H9 (cell line): ENCODE results near the gene ZNF526. TPM values are rescaled to one million over a fixed set of nuclear protein-coding genes. Genes with fewer than 3 reads are reported as not detected.

Experiments
- DNase-seq: peaks from one replicate; pipeline ENCODE4 v3.0.0-alpha.2; 2017
- H2AFZ ChIP-seq: one replicate; pipeline ENCODE4 v1.6.1; 2013; ENCODE audit warnings: mild to moderate bottlenecking, low read length, control low read depth, moderate library complexity
- H2AK5ac ChIP-seq: 2 replicates; pipeline ENCODE4 v1.6.1; 2013; ENCODE audit warnings: low read length, control low read depth, mixed read lengths; ENCODE audit not compliant: insufficient read length
- H2BK120ac ChIP-seq: one replicate; pipeline ENCODE4 v1.6.1; 2013; ENCODE audit warnings: low read depth, mild to moderate bottlenecking, low read length, control low read depth, inconsistent platforms; ENCODE audit not compliant: poor library complexity, severe bottlenecking
- H2BK12ac ChIP-seq: 2 replicates; pipeline ENCODE4 v1.6.1; 2013; ENCODE audit warnings: low read length, control low read depth, mixed read lengths, low read depth; ENCODE audit not compliant: insufficient read length
- H2BK15ac ChIP-seq: 2 replicates; pipeline ENCODE4 v1.6.1; 2013; ENCODE audit warnings: low read depth, low read length, control low read depth
- H2BK20ac ChIP-seq: one replicate; pipeline ENCODE4 v1.6.1; 2013; ENCODE audit warnings: low read depth, mild to moderate bottlenecking, low read length, control low read depth, inconsistent platforms; ENCODE audit not compliant: poor library complexity, severe bottlenecking
- H2BK5ac ChIP-seq: 2 replicates; pipeline ENCODE4 v1.6.1; 2013; ENCODE audit warnings: low read length, control low read depth, mixed read lengths; ENCODE audit not compliant: insufficient read length
- H3K14ac ChIP-seq: 2 replicates; pipeline ENCODE4 v1.6.1; 2013; ENCODE audit warnings: low read length, control low read depth; ENCODE audit not compliant: insufficient read depth
- H3K18ac ChIP-seq: 2 replicates; pipeline ENCODE4 v1.6.1; 2013; ENCODE audit warnings: low read depth, mild to moderate bottlenecking, mixed read lengths, low read length, control low read depth; ENCODE audit not compliant: insufficient read length
- H3K23ac ChIP-seq: 2 replicates; pipeline ENCODE4 v1.6.1; 2013; ENCODE audit warnings: low read length, control low read depth, mixed read lengths, low read depth; ENCODE audit not compliant: insufficient read length
- H3K23me2 ChIP-seq: 2 replicates; pipeline ENCODE4 v1.6.1; 2013; ENCODE audit warnings: low read depth, mild to moderate bottlenecking, mixed read lengths, low read length, control low read depth; ENCODE audit not compliant: insufficient read length, poor library complexity, severe bottlenecking
- H3K27ac ChIP-seq: 2 replicates; pipeline ENCODE4 v1.5.1; 2013; ENCODE audit warnings: low read length, control low read depth, mixed read lengths, low read depth; ENCODE audit not compliant: insufficient read length
- H3K27me3 ChIP-seq: 2 replicates; pipeline ENCODE4 v1.6.1; 2013; ENCODE audit warnings: low read length, control low read depth, inconsistent platforms; ENCODE audit not compliant: insufficient read depth
- H3K4ac ChIP-seq: 2 replicates; pipeline ENCODE4 v1.6.1; 2013; ENCODE audit warnings: low read depth, mild to moderate bottlenecking, control low read depth, inconsistent platforms, low read length, moderate library complexity
- H3K4me1 ChIP-seq: 2 replicates; pipeline ENCODE4 v1.6.1; 2013; ENCODE audit warnings: low read length, control low read depth, inconsistent platforms; ENCODE audit not compliant: insufficient read depth
- H3K4me2 ChIP-seq: 2 replicates; pipeline ENCODE4 v1.6.1; 2013; ENCODE audit warnings: low read length, control low read depth, mixed read lengths; ENCODE audit not compliant: insufficient read length, insufficient read depth
- H3K56ac ChIP-seq: 2 replicates; pipeline ENCODE4 v1.6.1; 2013; ENCODE audit warnings: low read depth, mild to moderate bottlenecking, mixed read lengths, low read length, control low read depth; ENCODE audit not compliant: insufficient read length
- H3K79me1 ChIP-seq: 2 replicates; pipeline ENCODE4 v1.6.1; 2013; ENCODE audit warnings: low read depth, mild to moderate bottlenecking, moderate library complexity, low read length, control low read depth, inconsistent platforms; ENCODE audit not compliant: insufficient read depth, poor library complexity, severe bottlenecking
- H3K79me2 ChIP-seq: 2 replicates; pipeline ENCODE4 v1.6.1; 2013; ENCODE audit warnings: low read length, control low read depth, inconsistent platforms; ENCODE audit not compliant: insufficient read depth
- H3K9ac ChIP-seq: 2 replicates; pipeline ENCODE4 v1.6.1; 2013; ENCODE audit warnings: low read length, control low read depth, mixed read lengths; ENCODE audit not compliant: insufficient read length; ENCODE audit errors: extremely low read depth
- H3K9me3 ChIP-seq: one replicate; pipeline ENCODE4 v1.6.1; 2013; ENCODE audit warnings: low read depth, low read length, inconsistent platforms; ENCODE audit not compliant: control insufficient read depth
- H3T11ph ChIP-seq: one replicate; pipeline ENCODE4 v1.6.1; 2013; ENCODE audit warnings: mild to moderate bottlenecking, low read length, control low read depth, inconsistent platforms
- H4K20me1 ChIP-seq: one replicate; pipeline ENCODE4 v1.6.1; 2013; ENCODE audit not compliant: control insufficient read depth, insufficient read length, insufficient read depth
- H4K5ac ChIP-seq: 2 replicates; pipeline ENCODE4 v1.6.1; 2013; ENCODE audit warnings: low read depth, mild to moderate bottlenecking, mixed read lengths, low read length, control low read depth; ENCODE audit not compliant: insufficient read length
- H4K8ac ChIP-seq: replicated peaks from 2 replicates; pipeline ENCODE4 v1.6.1; 2013; ENCODE audit warnings: low read length, control low read depth, mixed read lengths, low read depth; ENCODE audit not compliant: insufficient read length
- H4K91ac ChIP-seq: 2 replicates; pipeline ENCODE4 v1.6.1; 2013; ENCODE audit warnings: low read depth, mild to moderate bottlenecking, moderate library complexity, mixed read lengths, low read length, control low read depth; ENCODE audit not compliant: insufficient read length
- H3K27ac Mint-ChIP-seq, 3 experiments: 2 replicates in 2 of 3; 3 replicates in 1 of 3; pipeline ENCODE4 v1.8.0; 2020 to 2021; ENCODE audit warnings: mixed read lengths in 3 of 3, mild to moderate bottlenecking in 1 of 3, moderate library complexity in 1 of 3
- H3K27me3 Mint-ChIP-seq: 2 replicates; pipeline ENCODE4 v1.8.0; 2021; ENCODE audit warnings: low read depth, mild to moderate bottlenecking, moderate library complexity, mixed read lengths
- H3K36me3 Mint-ChIP-seq, 3 experiments: 2 replicates in 2 of 3; 3 replicates in 1 of 3; pipeline ENCODE4 v1.8.0; 2020 to 2021; ENCODE audit warnings: low read depth in 3 of 3, mixed read lengths in 3 of 3; ENCODE audit not compliant: insufficient read depth in 1 of 3
- H3K4me1 Mint-ChIP-seq, 2 experiments: 2 replicates each; pipeline ENCODE4 v1.8.0; 2020; ENCODE audit warnings: mixed read lengths in 2 of 2
- H3K4me3 Mint-ChIP-seq, 2 experiments: 2 replicates in 1 of 2; 3 replicates in 1 of 2; pipeline ENCODE4 v1.8.0; 2020 to 2021; ENCODE audit warnings: mild to moderate bottlenecking in 2 of 2, mixed read lengths in 2 of 2, moderate library complexity in 1 of 2
- H3K9me3 Mint-ChIP-seq, 2 experiments: 2 replicates in 1 of 2; 3 replicates in 1 of 2; pipeline ENCODE4 v1.8.0; 2020; ENCODE audit warnings: mild to moderate bottlenecking in 2 of 2, mixed read lengths in 2 of 2, moderate library complexity in 1 of 2
- CTCF ChIP-seq: fragments of 200-600 bp; sonication (generic); conservative IDR thresholded peaks from 3 replicates; pipeline ENCODE4 v1.8.0; 2021; ENCODE audit warnings: antibody characterized with exemption, mild to moderate bottlenecking
- WGBS: extraction: QIAGEN DNeasy Blood & Tissue Kit; methylation state at CpG from one replicate; pipeline ENCODE4 v1.1.7; 2013; ENCODE audit warnings: missing lambda C conversion rate, low lambda C conversion rate, mixed read lengths; ENCODE audit not compliant: insufficient read length; ENCODE audit errors: extremely low coverage; 5-methylcytosine and 5-hydroxymethylcytosine counted together
- total RNA-seq: library from RNA; stranded (reverse); gene quantifications from 2 replicates; pipeline ENCODE4 v1.2.1, GENCODE V29; 2021

ZNF526 gene
- total RNA-seq, 1 experiment from 2014 or later = 20.5 TPM

GRCh38 chr19:42244347-42245220, 24.5 kb downstream of the ZNF526 start:
- Histone ChIP-seq H3K79me2 (no peaks in the 10 kb centered on the region; the same call in 1 of the 2 replicates), H3K27ac (peak overlapping the region; percentile 10), H2BK12ac (no peak overlapping the region), H3K23me2 (peaks cover 4% of the 10 kb centered on the region), H3K23ac (no peak overlapping the region), H3K9me3 (no peaks in the 10 kb centered on the region), H3K79me1 (no peaks in the 10 kb centered on the region), H3K9ac (peak overlapping the region; percentile 28), H3K4ac (no peak overlapping the region), H3K18ac (peak overlapping the region; percentile 76), H2AK5ac (no peak overlapping the region), H3K14ac (no peak overlapping the region; the same call in 1 of the 2 replicates), H3T11ph (no peak overlapping the region), H4K8ac (no peak overlapping the region), H2BK15ac (no peak overlapping the region), H2AFZ (no peak overlapping the region), H4K5ac (no peak overlapping the region), H3K27me3 (no peaks in the 10 kb centered on the region), H3K56ac (no peak overlapping the region), H3K4me1 (no peaks in the 10 kb centered on the region; the same call in 1 of the 2 replicates), H2BK20ac (no peak overlapping the region), H3K4me2 (peak overlapping the region; percentile 96), H2BK5ac (no peak overlapping the region), H4K91ac (no peak overlapping the region), H2BK120ac (no peak overlapping the region), H4K20me1 (no peaks in the 10 kb centered on the region)
- H3K27ac Mint-ChIP-seq = peak overlapping the region; percentile 95 to 99 (median 99)
- H3K36me3 Mint-ChIP-seq = peaks cover 1 to 26% (median 21%) of the 10 kb centered on the region in 3 experiments; a peak in 6 of 7 replicates
- H3K27me3 Mint-ChIP-seq = no peaks in the 10 kb centered on the region; the same call in 1 of the 2 replicates
- TF ChIP-seq CTCF = peak; percentile 68
- peak overlapping the region; percentile 88 to 95 for H3K4me3 Mint-ChIP-seq
- peak; percentile 97 for DNase-seq
- H3K9me3 Mint-ChIP-seq = no peaks in the 10 kb centered on the region
- peaks cover 29 to 35% of the 10 kb centered on the region in 2 experiments for H3K4me1 Mint-ChIP-seq
- no CpG with 5 or more reads among the region's 45 CpGs for WGBS
